HG02973 (cell line): Measurements from ENCODE around the gene MT1X.
"Not testable (repeated sequence)": the region's sequence is repeated elsewhere in the genome, so short reads cannot be mapped to it uniquely, and the experiment has no call there.

ENCODE experiments used
- ATAC-seq: cut with Tn5 transposase; IDR thresholded peaks from one replicate; pipeline ENCODE4 v1.9.1; 2021; ENCODE audit warnings: moderate library complexity; ENCODE audit not compliant: unreplicated experiment

Gene MT1X

DNA sequence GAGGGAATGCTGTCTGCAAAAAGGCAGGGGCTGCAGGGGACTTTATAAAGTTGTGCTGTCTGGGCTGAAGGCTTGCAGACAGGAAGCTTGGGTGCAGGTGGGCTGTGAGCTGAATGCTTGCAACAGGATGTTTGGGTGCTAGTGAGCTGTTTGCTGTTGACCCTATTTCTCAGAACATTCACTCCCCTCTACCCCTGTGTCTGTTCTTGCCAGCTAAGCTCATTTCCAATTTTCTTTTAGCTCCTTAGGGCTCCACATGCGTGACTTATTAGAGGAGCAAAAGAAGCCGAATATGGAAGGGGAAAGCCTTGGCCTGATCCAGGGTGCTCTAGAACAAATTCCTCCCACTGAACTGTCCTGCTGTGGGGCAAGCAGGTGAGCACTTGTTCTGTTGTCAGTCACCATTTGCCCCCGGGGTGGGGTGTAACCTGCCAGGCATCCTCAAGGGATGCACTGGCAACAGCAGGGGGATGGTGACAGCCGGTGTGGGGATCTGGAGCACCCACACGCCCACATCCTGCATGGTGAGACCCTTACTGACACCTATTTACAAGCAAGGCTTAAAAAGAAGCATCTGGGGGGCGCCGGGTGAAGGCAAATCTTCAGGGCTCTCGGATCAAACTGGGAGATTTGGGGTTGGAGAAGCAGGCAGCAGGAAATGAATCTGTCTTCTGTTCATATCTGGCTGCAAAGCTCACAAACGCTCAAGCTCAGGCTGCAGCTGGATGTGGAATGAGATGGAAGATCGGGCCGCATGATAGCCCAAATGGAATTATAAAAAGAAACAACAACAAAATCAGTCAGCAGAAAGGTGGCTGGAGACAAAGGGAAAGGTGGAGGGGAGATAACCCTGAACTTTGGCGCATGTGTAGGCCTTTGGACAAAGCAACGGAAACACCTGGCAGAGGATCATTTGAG is 26.5 kb downstream of the MT1X start:
- no peak for ATAC-seq

- no peak for ATAC-seq
Measured at GRCh38 chr16:56709443-56710040, 27.3 kb downstream of the MT1X start.

DNA sequence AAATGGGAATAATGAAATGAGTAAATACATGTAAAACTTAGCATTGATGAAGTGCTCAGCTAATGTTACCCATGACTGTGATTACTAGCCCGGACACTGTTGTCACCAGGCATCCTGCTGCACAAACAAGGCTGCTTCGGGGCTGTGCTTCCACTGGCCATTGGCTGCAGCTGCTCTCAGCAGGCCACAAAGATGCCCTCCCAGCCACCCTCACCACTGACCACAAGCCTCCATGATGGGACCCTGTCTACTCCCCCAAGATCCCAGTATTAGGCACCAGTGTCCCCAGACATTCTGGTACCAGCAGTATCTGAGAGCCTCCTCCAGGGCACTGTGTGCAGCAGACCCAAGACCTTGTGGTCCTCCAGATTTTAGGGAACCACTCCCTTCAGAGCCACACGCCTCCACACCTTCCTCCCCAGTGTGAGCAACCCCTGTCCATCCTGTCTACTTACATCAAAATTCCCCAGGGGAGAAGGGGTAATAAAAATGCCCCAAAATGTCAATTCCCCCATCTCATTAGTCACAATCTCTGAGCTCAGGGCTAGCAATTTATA is 28.0 kb downstream of the MT1X start:
- no peak for ATAC-seq

DNA sequence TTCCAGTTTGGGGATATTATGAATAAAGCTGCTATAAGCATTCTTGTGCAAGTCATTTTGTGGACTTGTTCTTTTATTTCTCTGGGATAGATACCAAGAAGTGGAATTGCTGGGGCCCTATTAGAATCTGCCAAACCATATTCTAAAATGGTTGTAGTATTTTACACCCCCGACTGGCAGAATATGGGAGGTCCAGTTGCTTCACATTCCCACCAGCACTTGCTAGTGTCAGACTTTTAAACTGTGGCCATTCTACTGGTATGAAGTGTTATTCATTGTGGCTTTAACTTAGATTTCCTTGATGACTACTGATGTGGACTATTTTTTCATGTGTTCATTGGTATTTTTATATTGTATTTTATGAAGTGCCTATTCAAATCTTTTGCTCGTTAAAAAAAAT is 29.6 kb downstream of the MT1X start:
- ATAC-seq: no peak

DNA sequence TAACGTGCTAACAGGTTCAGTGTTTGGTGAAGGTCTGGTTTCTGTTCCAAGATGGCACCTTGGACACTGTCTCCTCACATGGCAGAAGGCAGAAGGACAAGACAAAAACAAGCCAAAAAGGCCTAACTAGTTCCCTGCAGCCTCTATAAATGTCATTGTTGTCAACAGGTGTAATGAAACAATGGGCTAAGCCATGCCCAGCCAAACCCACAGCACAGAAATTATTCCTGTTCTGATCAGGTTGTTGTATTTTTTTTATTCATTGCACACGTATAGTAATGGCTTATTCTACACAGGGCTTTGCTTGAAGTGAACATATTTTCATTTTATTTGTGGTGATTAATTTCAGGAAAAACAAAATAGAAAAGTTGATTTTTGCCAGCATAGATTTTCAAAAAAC is 31.5 kb downstream of the MT1X start:
- no peak for ATAC-seq

GRCh38 chr16:56715126-56715525 is 32.9 kb downstream of the MT1X start:
- no peak for ATAC-seq

GRCh38 chr16:56716761-56717160 is 34.5 kb downstream of the MT1X start:
- ATAC-seq: no peak

DNA sequence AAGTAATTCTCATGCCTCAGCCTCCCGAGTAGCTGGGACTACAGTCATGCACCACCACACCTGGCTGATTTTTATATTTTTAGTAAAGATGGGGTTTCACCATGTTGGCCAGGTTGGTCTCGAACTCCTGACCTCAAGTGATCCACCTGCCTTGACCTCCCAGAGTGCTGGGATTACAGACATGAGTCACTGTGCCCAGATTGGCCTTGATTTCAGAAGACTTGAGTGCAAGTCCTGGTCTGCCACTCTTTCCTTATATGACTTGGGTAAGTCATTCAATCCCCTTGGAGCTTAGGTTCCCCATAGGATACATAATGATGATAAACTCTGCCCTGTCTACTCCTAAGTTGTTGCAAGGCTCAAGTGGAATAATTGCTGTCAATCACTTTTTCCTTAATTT is 35.3 kb downstream of the MT1X start:
- ATAC-seq: not testable (repeated sequence)

DNA sequence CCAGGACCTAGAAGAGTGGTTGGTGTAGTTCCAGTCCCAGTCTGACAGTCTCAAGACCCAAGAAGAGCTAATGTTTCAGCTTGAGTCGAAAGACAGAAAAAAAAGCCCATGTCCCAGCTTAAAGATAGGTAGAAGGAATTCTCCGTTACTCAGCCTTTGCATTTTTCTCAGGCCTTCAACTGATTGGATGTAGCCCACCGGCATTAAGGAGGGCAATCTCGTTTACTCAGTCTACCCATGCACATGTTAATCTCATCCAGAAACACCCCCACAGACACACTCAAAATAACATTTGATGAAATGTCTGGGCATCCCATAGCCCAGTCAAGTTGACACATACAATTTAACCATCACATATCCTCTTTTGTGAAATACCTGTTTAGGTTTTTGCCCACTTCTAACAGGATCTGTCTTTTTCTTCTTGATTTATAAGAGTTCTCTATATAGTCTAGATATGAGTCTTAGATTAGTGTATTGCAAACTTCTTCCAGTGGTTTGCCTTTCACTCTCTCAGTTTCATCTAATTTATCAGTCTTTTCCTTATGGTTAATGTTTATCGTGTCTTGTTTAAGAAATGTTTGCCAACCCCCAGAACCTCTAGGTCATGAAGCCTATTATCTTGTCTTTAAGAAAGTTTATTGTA is 40.1 kb downstream of the MT1X start:
- ATAC-seq: no peak

- no peak for ATAC-seq
Measured at GRCh38 chr16:56724191-56724590, 41.9 kb downstream of the MT1X start.

DNA sequence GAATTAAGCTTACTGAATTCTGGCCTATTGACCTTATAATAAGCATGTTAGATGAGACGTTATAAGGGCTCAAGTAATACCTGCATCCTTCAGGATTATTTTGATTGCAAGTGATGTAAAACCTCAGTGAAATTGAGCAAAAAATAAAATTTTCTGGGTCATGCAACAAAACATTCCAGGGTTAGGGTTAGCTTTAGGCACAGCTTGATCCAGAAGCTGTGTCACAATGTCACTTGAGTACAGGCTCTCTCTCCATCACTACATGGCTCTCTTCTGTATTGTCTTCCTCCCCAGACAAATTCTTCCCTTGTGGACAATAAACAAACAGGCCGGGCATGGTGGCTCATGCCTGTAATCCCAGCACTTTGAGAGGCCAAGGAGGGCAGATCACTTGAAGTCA is 44.0 kb downstream of the MT1X start:
- ATAC-seq: no peak

- ATAC-seq: no peak
Measured at GRCh38 chr16:56726926-56727325, 44.7 kb downstream of the MT1X start.

DNA sequence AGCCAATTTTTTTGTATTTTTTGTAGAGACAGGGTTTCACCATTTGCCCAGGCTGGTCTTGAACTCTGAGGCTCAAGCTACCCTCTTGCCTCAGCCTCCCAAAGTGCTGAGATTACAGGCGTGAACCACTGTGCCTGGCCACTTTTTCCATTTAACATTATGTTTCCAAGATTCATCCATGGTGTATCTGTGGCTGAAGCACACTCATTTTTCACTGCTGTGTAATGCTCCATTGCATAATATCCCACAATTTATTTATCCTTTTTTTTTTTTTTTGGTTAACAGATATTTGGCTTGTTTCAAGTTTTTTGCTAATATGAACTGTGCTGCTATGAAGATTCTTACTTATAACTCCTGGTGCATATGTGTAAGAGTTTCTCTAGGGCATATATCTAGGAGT is 45.8 kb downstream of the MT1X start:
- no peak for ATAC-seq

GRCh38 chr16:56728980-56729734 is 46.9 kb downstream of the MT1X start:
- ATAC-seq: no peak

GRCh38 chr16:56729735-56730662 is 47.7 kb downstream of the MT1X start, which contains the start of gene NUP93:
Gene NUP93, plus strand, starts transcription at chr16:56730129. Its CDS starts 18,119 bp downstream, at chr16:56748248.
- ATAC-seq: peak; percentile 76

DNA sequence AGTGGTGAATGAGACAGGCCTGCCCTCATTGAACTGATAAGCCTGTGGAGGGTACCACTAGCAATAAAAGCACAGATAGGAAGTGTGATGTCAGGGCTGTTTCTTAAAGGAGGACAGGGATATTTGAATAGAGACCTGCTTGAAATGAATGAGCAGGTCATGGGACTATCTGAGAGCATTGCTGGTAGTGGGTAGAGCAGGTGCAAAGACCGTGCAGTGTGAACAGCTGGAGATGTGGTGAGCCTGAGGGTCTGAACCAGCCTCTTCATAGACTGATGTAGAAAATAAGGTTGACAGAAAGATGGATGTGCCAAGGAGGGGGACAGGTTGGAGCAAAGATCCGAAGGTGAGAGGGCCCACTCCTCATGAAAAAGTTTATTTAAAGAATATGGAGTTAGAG is 50.1 kb downstream of the MT1X start:
- ATAC-seq: peak; percentile 40

GRCh38 chr16:56732832-56733231 is 50.6 kb downstream of the MT1X start:
- no peak for ATAC-seq
